HG03439 (cell line): Measurements from ENCODE around the gene PLPP1.

Source experiments
- ATAC-seq: cut with Tn5 transposase; IDR thresholded peaks from one replicate; pipeline ENCODE4 v1.9.1; 2021; ENCODE audit warnings: mild to moderate bottlenecking, moderate library complexity; ENCODE audit not compliant: unreplicated experiment

The PLPP1 gene

GRCh38 chr5:55453211-55453610, 81.6 kb downstream of the PLPP1 start:
- no peak for ATAC-seq

DNA sequence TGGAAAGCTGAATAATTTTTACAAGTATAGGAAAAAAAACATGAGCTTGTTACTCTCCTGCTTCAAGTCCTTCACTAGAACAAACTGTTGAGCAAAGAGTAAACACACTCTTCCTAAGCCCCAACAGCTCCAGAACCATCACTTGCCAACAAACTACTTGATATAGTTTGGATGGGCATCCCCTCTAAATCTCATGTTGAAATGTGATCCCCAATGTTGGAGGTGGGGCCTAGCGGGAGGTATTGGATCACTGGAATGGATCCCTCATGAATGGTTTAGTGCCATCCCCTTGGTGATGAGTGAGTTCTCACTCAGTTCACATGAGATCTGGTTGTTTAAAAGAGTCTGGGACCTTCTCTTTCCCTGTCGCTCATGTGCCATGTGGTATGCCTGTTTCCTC, 82.8 kb downstream of the PLPP1 start:
- ATAC-seq = no peak

- ATAC-seq = no peak
Observed at GRCh38 chr5:55450050-55450765, 84.6 kb downstream of the PLPP1 start.

DNA sequence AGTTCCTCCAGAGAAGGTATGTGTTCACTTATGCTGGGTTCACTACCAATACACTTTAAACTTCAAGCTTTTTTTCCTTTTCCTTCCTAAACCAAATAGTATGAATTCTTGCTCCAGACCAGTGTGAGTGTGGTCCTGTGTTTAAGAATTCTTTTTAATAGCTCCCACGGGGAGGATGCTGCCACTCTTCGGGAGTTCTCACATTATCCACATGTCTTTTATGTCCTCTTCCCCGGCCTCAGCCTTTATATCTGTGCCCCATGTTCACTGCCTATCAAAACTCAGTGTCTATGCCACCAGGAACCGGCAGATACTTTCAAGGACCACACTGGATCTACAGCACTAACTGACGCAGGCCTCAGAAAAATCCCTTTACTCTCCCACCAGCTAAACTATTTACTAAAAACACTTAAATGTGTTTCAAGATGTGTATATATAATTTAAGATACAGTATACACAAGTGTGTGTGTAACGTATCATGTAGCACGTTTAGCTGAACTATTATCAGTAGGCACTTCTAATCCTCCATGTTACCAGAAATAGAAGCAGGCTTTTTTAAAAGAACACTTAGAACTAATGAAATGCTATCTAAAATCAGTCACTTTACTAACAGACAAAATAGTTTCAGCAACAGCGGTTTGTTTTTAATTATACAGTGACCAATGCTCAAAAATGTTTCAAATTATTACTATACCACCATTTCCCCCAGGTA, 88.0 kb downstream of the PLPP1 start:
- no peak for ATAC-seq

DNA sequence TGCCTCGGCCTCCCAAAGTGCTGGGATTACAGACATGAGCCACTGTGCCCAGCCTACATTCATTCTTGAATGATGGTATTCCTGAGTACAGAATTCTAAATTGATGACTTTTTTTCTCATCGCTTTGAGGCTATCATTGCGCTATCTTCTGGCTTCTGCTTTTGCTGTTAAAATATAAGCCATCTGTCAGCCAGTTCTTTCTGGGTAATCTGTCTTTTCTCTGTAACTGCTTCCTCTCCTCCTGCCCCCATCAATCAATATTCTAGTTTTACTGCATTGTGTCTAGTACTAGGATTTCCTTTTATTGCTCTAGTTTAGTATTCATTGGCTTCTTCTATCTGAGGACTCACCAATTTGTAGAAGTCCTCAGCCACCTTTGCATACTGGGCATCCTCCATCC, 89.0 kb downstream of the PLPP1 start:
- ATAC-seq = no peak

DNA sequence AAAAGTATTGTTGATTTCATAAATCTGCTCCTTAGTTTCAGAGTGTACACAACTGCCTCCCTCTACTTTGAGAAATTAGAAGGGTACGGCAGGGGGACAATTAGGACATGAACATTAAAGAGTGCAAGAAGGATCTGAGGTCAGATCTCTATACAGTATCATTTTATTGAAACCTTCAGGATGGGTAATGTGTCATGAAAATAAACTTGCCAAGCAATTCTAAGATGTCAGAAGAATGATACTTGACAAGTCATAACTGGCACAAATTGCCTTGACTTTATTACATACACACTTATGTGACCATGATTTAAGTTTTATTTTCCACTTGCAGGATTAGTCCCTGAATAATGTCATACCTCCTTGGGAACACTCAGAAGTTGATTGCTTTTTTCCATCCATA, 92.8 kb downstream of the PLPP1 start:
- ATAC-seq = no peak

DNA sequence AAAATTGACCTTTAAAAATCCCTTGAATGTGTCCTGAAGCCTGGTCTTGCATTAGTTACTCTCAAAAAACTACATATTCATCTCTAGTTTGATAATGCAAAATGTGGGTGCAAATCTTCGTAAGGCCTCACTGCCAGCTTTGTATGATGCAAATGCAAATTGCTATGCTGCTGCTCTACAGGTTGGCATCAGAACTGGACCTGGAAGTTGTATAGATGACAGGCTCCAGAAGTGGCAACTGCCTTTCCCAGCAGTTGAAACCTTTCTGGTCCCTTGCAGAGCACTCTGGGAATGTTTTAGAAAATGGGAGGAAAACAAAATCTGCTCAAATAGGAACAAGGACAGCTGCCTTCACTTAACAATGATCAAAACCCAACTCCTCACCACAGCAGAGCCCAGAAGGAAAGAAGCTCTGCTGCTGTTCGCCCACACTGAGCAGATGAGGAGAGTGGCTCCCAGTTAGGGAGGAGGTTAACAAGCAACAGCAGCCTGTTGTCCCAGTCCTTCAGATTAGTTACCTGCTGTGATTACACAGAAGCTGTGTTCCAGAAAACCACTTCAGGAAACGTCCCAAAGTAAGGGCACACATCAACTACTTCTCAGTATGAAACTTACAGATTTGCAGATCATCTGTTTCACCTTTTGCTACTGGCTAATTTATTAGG, 93.5 kb downstream of the PLPP1 start:
- ATAC-seq = no peak

DNA sequence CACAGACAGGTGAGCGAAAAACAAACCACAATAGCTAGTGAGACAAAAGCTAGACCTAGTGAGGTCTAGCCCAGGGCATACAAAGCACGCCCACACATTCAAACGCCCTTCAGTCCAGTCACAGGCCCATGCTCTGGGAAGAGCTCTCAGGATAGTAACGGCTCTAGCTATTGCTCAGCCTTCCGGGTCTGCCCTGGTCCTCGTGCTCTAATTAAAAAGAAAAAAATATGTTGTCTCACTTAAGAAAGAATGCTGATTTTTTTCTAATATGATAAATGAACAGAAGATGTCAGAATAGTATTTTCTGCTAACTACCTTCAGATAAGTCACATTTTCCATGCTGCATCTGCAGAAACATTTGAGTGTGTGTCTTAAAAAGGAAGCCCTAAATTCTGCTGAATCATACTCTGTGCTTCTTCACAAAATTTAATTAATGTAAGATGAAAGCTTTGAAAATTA, 94.5 kb downstream of the PLPP1 start:
- ATAC-seq = no peak

- ATAC-seq = no peak
Observed at GRCh38 chr5:55438998-55439397, 95.8 kb downstream of the PLPP1 start.

DNA sequence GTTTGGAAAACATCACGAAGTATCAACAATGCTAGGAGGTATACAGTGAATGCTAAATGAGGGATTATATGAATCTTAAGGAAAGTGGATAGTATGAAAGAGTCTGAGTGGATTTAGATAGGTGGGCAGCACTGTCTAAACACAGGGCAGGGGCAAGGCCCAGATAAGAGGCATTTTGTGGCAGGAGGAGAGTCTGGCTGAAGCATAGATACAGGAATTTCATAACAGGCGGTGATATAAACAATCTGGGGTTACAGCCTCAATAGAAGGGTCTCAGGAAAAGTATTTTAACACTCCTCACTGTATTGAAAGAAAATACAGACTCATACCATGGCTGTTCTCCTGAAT, 96.9 kb downstream of the PLPP1 start:
- no peak for ATAC-seq

DNA sequence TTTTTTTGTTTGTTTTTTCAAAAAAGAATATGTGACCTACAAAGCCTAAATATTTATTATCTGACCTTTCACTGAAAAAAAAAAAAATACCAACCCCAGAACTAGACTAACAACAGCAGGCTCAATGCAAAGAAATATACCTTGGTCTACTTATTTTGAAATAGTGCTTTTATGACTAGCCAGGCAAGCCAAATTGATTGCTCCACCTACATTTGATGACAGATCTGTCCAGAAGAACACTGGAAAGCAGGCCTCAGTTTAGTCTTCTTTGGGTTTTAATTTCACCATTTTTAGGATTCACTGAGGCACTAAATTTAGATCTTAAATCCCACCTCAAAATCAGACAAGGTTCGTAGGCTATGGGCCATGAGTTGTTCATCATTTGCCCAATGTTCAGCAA, 97.3 kb downstream of the PLPP1 start:
- ATAC-seq = no peak

DNA sequence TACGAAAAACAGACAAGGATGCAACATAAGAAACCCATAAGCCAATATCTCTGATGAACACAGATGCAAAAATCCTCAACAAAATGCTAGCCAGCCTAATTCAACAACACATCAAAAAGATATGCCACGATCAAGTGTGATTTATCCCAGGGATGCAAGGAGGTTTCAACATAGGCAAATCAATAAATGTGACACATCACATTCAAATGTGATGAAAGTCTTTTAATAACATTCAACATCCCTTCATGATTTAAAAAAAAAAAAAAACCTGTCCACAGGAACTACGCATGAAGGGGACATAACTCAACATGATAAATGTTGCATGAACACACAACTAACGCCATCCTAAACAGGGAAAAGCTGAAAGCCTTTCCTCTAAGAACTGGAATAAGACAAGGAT, 102.2 kb downstream of the PLPP1 start:
- ATAC-seq = no peak

DNA sequence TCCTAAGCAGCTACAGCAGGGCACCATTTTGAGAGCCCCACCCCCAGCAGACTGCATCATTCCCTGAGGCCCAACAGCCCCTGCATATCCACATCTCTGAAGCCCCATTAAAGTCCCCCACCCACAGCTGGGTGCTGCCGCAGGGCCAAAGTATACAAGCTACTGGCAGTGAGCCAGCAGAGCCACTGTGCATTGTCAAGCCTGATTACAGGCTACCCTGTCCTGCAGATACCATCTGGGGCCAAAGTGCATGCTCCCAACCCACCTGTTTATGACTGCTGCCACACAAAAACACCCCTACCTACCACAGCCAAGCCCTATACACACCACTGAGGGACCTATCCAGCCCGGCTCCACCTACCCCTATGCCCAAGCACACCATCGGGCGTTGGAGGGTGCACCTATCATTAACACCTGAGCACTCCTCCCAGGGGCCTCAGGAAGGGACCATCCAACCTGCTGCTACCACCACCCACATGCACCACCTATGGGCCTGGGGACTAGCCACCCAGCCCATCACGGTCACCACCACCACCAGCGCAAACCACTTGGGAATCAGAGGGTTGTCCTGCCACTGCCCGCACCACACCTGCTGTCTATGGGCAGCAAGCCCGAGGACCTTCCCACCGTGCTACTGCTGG, 105.0 kb downstream of the PLPP1 start:
- ATAC-seq = no peak

DNA sequence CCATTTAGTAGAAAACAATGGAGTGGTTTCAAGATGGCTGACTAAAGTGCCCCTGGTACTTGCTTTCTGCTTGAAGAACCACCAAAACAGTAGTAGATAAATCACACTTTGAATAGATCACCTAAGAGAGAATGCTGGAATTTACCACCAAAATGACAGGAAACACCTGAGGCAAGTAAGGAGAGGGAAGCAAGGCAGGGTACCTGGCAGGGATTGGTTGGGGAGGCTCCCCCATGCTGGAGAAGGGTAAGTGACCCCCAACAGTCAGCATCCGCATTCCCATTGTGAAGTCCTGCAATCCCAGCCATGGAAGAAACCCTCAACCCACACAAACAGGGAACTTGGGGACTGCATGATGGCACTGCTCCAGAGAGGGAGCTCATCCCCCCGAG, 105.5 kb downstream of the PLPP1 start:
- ATAC-seq = no peak

GRCh38 chr5:55427157-55427556, 107.6 kb downstream of the PLPP1 start:
- no peak for ATAC-seq

DNA sequence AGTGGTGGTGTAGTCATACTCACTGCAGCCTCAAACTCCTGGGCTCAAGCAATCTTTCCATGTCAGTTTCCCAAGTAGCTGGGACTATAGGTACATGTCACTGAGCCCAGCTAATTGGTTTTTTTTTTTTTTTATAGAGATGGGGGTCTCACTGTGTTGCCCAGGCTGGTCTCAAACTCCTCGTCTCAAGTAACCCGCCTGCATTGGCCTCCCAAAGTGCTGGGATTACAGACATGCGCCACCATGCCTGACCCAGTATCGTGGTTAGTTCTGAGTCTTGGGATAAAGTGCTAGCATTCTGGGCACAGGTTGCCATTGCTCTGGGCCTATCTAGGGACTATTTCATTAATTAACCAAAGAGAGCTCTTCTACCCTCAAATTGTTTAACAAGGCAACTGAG, 108.3 kb downstream of the PLPP1 start:
- ATAC-seq = no peak

- peak; percentile 92 for ATAC-seq
Observed at GRCh38 chr5:55421074-55421529, 113.7 kb downstream of the PLPP1 start.

DNA sequence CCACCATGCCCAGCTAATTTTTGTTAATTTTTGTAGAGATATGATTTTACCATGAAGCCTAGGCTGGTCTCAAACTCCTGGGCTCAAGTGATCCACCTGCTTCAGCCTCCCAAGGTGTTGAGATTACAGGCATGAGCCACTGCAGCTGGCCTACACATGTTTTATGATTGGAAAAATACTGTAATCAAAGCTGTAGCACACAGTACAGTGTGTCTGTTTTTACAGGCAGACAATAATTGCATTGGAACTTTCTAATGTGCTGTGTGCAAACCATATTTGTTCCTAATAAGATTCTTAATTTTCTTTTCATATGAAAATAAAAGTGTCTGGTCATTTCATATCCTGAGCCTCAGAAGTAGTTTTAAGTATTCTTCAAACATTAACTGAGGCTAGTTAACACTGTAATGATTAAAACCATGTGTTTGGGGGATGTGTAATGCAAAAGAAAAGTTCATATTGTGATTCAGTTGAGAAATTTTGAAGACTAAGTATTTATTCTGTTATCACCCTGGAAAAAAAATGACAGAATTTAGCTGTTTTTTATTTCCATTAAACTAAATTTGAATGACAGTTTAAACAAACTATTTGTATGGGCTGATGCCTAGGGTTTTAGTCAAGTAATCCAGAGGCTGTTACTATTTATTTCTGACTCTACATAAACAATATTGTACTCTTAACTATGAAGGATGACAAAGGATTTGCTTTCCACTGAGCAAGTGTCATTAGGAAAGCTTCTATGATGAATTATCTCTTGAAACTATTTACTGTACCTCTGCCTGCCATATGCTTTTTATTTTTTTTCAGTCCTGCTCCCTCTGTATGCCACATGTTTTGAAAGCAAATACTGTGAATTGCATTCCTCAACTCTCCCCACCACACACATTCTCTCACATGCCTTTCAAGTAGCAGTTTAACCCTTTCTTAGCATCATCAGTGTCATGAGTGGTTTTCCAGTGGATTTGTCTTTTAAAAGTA, 115.5 kb downstream of the PLPP1 start:
- ATAC-seq = no peak

GRCh38 chr5:55416306-55416705, 118.5 kb downstream of the PLPP1 start:
- ATAC-seq = no peak

- no peak for ATAC-seq
Observed at GRCh38 chr5:55415071-55415470, 119.7 kb downstream of the PLPP1 start.
